GM19351 (cell line): ENCODE data around the gene TGFBI.

Source experiments
- ATAC-seq: cut with Tn5 transposase; IDR thresholded peaks from one replicate; pipeline ENCODE4 v1.9.1; 2021; ENCODE audit warnings: mild to moderate bottlenecking, moderate library complexity; ENCODE audit not compliant: unreplicated experiment

The TGFBI gene

DNA sequence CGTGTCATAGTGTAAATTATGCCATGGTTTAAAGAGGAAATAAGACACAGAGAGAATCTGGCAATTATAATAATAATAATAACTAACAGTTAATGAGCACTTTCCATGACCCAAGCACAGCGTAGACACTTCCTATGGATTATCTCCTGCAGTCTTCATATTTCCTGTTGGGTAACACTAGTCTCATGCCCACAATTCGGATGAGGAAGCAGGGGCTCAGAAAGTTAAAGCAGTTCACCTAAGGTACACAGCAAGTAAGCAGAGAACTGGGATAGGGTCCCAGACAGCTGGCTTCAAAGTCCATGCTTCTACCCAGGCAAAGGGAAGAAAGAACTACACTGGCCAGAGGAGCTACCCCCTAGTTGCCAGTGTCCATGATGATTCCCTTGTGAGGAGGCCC, 27.9 kb upstream of the TGFBI start:
- no peak for ATAC-seq

DNA sequence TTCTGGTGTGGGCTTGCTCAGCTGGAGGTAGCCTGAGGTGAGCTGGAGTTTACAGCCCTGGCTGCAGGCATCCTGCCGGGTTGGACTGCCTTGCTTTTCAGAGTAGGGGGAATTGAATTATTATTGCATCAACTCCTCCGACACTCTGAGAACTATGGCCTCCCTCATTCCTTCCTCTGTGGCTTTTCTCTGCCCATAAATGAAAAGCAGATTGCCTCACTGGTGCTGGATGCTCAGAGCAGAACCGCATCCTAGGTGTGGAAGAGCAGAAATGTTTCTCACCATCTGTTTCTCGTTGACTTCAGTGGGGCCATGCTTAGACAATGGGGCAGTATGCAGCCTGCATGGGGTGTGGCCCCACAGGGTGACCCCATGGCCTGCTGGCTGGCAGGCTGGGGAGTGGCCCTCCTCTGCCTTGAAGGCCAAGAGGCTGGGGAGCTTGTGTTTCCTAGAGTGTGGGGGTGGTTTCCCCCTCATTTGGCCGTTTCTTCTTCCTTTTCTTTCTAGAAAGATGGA, 27.3 kb upstream of the TGFBI start:
- ATAC-seq = no peak

DNA sequence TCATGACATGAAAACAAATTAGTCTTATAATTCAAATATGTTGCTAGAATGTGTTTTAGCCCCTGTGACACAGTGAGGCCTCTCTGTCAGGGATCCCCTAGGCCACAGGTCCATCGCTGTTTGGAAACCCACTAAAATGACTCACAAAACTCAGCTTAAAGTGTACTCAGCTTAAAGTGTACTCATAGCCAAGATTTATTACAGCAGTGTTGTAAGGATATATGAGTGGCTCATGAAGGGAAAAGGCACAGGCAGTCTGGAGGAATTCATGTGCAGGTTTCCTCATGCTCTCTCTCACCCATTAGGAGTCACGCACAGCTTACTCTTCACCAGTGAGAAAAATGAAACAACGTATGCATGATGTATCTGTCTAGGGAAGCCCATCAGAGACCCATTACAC, 24.4 kb upstream of the TGFBI start:
- no peak for ATAC-seq

DNA sequence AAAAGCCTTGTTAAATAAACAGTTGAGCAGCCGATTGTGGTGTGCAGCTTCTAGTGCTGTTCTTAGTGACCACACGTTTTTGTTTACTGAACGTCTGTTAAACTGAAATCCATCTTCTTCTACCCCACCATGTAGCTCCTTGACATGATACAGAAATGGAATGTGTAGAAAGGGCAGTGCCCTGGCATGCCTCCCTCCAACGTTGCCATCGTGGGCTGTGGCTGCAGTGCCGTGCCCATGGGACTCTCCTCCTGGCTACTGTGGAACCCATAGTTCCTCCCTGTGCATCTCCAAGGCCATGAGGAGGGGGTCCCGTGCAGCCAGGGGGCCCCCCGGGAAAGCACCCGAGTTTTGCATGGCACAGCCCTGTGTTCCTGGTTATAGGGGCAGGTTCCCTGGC, 23.3 kb upstream of the TGFBI start:
- no peak for ATAC-seq

DNA sequence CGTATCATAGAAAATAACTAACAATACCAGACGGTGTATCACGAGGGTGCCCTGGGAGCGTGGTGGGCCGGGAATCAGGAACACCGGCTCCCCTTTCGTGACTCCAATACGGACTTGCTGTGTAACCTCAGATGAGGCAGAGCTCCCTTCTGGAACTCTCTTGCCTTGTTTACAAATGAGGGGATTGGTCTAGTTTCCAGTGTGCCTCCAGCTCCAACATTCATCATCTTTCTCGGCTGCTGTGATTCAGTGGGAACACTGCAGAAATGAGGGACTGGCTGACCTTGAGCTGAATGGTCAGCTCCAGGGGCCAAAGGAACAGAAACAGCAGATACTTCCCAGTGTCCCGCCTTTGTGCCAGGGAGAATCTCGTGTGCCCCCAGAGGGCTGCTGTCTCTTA, 22.6 kb upstream of the TGFBI start:
- ATAC-seq = no peak

DNA sequence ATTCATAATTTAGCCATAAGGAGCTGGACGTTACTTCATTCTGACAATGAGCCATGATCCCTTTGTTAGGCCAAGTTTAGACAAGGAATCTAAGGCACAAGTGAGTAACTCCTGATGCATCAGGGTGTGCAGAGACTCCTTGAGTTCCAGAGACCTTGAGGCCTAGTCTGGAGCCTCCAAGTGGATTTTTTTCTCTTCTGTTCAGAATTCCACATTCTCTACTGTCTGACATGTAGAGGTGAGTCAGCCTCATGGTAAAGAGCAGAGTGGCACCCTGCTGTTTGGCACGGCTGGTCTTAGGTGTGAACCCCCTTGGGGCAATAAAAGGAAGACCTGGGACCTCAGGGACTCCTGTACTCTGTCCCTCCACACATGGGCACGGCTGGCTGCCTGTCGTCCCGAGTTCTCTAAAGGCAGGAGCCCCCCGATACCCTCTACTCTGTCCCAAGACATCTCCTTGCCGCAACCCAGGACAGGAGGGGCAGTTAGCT, 22.0 kb upstream of the TGFBI start:
- no peak for ATAC-seq

DNA sequence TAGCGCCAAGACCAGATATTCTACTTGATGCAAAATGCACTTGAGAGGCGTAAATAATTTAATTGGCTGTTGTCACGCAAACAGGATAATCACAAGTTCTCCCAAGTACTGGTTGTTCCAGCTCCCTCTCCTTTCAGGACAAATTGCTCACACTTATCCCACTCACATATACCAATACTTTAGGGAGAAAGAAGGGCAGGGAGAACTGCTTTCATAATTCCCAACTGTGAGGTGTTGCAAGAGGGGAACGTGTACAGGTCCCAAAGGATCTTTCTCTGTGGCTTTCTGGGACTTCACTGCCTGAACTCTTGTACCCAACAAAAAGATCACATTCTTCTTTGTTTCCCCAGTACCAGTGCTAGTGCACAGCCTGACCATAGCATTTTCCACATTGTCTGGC, 21.5 kb upstream of the TGFBI start:
- no peak for ATAC-seq

DNA sequence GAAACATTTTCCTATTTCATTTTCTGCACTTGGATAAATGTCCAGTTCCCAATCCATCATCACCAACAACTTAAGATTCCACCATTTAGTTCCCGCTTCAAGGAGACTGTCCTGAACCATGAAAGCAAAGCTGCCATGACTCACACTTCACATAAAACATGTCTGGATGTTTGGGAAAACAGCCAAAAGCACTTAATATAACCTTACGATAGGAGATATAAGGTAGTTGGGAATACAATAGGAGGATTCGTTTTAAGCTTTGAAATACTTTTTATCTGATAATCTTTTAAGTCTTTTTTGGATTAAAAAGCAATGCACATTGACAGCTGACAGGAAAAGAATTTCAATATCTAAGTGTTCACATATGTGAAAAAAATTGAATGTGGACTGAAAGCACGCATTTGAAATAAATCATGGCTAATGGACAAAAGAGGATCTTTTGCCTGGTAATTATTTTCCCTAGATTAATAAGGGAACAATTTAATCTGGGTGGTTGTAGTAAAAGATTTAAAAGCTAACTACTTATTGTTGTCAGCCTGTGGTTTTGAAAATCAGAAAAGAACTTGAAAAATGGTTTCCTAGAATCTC, 17.3 kb upstream of the TGFBI start:
- ATAC-seq = no peak

DNA sequence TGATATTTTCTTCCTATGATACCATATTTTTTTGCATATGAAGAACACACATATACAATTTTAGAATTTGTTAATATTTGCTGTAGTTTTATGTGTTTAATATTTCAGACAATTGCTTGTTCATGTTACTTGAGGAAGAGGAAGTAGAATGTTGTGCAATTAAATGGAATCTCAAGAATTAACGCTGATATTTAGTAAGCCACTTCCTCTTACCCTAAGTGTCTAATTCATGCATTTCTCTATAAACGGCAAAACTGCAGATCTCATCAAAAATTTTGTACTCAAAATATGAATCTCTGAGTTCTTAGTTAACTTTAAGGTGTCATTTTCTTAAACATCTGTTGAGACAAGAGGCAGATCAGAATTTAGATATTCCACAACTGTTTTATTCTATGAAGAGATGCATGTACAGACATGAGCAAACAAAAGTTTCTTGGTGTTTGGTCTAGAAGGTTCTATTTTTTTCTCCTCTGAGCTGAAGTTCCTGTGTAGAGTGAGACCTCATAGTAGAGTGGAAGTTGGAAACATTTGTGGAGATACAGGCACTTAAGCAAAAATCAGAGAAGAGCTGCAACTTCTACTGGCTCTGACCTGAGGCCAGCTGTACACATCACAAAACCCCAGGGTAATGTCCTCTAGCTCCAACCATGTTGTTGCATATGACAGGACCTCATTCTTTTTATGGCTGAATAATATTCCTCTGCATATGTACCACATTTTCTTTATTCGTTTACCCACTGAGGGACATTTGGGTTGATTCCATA, 16.6 kb upstream of the TGFBI start:
- no peak for ATAC-seq

DNA sequence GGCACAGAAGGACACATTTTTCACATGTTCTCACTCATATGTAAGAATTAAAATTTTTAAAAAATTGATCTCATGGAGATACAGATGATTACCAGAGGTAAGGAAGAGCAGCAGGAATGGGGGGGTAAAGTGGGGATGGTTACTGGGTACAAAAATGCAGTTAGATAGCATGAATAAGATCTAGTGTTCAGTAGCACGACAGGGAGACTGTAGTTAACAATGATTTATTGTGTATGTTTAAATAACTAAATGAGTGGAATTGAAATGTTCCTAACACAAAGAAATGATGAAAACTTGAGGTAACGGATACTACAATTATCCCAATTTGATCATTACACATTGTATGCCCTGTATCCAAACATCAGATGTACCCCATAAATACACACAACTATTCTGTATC, 15.2 kb upstream of the TGFBI start:
- no peak for ATAC-seq

DNA sequence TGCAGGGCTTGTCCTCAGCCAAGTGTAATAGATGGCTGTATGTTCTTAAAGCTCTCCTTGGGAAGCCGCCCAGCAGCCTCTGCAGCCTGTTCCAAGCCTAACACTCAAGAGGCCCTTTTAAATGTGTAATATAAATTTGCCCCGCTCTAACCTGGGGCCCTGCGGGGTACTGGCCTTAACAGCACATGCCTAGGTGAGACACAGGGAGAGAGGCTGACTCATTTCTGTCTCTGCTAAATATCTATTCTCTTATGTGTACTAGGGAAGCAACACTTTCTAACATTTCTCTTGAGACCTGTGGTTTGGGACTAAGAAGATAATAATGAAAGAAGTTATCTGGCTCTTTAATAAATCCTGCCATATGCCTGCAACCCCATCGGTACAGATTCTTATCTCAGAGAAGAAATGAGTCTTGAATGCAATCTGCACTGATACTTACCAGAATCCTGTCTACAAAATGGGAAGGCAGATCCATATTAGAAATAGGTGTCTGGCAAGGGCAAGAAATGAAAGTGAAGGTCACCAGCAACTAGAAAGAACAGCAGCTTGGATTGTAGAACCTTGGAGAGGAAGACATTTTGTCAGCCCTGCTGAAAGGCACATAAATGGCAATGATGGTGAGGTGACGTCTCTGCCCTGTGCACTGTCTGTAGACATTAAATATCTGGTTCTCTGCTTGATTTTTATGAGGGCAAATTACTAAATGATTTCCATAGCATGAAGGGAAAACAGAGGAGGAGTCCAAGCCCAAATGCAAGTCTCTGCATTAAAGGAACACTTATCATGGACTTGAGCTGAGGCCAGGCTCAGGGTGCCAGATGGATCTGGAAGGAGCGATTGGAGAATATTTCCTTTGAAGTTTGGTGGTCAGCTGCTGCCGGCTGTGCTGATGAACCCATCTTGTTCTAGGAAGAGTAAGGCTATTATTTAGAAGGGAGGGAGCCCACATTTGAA, 14.5 kb upstream of the TGFBI start:
- ATAC-seq = peak; percentile 75

DNA sequence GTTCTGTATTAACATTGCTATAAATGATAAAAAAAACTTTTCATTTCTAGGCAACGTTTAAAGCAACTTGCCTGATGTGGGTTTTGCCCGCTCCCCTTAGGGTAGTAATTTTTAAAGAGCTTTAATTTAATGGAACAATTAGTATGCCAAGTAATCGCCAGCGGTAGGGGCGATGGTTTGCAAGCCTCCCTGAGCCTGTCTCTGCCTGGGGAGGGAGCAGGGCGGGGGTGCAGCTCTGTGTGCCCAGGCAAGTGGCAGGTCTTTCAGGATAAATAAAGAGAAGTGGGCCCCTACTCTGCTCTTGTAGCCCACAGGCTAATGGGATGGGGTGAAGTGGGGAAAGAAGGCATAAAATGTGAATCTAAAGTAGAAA, 13.8 kb upstream of the TGFBI start:
- no peak for ATAC-seq

DNA sequence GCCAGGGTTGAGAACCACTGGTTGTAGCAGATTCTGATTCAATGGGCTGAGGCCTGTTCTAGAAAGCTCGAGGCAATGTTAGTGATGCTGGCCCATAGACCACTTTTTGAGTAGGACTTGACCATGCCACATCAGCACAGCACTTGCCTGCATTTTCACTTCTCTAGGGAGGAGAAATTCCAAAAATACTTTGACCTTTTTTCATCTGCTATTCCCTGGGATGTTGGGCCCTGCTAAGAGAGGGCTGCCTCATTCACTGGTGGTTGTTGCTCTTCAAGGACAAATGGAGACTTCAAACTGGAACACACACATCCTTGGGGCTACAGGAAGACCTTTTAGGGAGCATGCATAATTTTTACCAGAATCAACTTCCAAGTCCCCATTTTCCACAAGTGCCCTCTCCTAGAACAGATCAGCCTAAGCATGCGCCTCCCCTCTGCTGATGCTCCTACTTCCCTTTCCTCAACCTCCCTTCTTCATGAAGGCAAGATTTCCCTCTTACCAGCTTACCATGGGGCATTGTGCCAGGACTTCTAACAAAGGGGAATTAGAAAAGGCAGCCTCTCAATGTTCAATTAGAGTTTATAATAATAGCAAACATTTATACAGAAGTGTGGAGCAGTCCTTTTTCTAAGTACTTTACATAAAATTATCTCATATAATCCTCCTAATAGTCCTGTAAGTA, 12.7 kb upstream of the TGFBI start:
- ATAC-seq = no peak

DNA sequence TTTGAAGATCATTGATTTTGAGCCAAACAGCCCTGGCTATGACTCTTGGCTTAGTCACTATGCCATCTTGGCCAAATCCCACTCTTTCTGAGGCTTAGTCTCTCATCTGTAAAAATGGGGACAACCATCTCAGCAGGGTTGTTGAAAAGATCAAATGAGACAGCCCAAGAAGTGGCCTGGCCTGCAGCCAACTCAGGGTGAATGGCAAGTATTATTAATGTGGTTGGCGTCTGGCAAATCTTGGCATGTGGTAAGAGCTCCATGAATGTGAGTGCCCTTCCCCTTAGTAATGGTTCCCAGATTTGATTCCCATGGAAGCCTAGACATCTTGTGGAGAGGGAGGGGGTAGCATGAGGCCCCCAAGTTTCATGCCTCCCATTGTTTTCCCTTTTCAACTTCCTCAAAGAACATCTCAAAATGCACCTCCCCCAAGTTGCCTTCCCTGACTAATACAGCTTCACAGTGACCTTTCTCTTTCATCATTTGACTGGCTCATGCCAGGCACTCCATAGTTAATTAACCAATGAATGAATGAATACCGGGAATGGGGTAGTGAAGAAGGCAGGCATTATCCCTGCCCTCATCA, 11.8 kb upstream of the TGFBI start:
- no peak for ATAC-seq

DNA sequence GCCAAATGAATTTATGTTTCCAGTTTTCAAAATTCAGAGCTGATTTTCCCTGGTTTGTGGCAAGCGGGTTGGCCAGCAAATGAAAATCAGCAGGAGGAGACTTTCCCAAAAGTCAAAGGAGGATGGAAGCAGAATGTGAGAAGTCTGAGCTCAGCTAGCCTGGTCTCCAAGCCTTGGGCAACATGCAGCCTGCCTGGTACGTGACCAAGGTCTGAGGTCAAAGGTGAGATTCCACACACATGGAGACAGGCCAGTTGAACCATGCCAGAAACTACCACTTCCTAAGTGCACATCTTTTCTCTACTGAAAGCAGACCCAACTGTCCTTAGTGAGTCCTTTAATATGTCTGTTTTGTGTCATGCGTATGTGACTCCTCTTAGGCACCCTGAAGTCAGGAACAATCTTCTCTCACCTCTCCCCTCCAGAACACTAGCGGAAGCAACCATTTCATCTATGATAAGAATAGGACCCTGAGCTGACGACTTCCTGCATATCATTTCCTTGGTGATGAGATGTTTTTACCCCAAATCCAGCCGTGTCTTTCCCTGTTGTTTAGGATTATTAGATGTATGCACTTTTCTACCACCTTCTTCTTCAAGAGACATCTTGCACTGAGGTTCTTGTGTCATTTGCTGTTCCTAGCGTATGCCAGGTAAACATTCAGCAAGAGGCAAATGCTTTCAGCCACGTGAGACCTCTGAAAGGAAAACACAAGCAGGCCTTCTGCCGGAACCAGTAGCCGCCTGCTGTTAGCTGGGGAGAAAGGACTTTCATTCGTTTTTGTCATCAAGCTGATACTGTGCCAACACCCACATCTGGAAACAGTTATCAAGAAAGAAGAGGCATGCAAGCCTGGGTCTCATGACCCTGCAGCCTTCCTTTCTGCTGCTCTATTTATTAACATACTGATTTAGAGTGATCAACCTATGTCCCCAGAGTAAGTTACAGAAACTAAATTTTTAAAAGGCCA, 9.7 kb upstream of the TGFBI start:
- ATAC-seq = no peak

DNA sequence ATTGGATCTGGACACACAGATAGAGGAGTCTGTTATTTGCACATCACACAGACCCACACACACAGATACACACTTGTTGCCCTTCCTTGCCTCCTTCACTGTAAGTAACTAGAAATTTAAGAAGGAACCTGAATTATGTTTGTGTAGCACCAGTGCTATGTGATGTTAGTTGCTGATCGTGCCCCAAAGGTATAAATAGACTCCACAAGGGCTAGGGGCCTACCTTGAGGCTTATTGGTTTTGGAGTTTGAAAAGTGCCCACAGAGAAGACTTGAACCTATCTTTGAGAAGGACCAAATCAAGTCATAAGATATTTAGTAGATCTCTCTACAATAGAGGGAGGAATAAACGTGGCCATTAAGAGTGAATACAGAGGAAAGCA, 8.8 kb upstream of the TGFBI start:
- no peak for ATAC-seq

DNA sequence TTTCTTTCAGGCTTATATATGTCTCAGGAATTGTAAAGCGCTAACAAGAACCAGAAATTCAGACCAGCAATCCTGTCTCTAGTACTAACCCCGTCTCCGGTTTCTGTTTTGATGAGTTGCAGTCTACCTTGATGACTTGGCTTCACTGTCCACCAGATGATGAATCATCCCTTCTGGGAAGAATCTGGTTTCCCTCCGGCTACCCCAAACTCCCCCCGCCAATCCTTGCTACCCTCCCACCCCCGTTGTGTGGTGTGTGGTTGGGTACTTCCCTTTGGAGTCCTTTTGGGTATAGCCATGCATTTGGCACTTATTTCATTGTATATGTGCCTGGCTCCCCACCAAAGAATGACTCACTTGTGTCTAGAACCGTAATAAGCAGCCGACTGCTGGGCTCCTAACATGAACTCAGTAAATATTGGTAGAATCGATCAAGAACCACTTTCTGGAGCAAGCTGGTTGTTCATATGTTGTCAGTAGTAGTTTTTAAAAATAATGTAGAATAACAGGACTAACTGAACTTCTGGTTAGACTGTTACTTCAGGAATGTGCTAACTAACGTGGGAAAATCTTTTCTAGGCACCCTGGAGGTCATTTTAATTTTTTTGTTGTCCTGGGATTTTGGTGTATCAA, 8.3 kb upstream of the TGFBI start:
- ATAC-seq = no peak

DNA sequence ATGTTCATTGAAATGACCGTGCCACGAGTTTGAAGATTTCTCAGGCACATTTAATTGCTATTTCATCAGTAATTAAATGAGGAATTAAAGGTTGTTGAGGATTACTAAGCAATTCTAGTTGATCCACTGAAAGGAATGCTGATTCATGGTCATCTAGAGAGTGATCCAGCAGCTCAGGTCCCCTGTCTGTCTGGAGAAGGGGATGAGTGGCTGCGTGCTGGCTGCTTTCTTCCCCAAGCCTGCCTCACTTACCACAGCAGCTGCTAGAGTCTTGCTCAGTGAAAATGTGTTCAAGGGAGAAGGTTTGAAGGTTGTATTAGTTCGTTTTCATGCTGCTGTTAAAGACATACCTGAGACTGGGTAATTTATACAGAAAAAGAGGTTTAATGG, 7.8 kb upstream of the TGFBI start:
- ATAC-seq = no peak

DNA sequence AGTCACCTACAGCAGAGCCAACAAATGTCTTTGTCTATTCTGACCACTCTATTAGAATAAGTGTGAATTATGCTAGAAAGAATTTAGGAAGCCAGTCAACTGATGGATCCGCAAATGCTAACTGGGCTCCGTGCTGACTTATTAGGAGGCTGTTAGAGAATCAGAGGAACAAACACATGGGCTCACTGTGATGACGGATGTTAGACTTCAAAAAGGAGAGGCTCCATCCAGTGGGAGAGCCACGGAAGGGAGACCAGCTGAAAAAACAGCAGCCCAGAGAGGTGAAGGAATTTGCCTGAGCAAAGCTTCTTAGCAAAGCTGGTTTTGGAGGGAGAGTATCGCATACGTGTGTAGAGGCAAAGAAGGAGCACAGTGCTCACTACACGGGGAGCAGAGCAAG, 5.8 kb upstream of the TGFBI start:
- no peak for ATAC-seq
